Activated CD8-positive, alpha-beta memory T cell treated with anti-CD3 and anti-CD28 coated beads, Interleukin-2, amount 50 U/mL, for 24 hours (primary cell): ENCODE measurements around the gene SLC35B2.

ENCODE experiments used
- DNase-seq: peaks from one replicate; pipeline ENCODE4 v3.0.0-alpha.2; 2020; ENCODE audit errors: extremely low read depth

The SLC35B2 gene

GRCh38 chr6:44268095-44268628, 10.8 kb upstream of the SLC35B2 start:
- DNase-seq, result no peak

GRCh38 chr6:44267252-44267651, 9.9 kb upstream of the SLC35B2 start:
- no peak for DNase-seq

GRCh38 chr6:44266347-44266746, 9.0 kb upstream of the SLC35B2 start:
- DNase-seq, result no peak

- no peak for DNase-seq
Observed at GRCh38 chr6:44265722-44266233, 8.4 kb upstream of the SLC35B2 start.

- DNase-seq, result peak; percentile 86
Observed at GRCh38 chr6:44265007-44265721, 7.8 kb upstream of the SLC35B2 start, which contains the start of gene NFKBIE. Gene NFKBIE, minus strand, starts transcription at chr6:44265551. Its CDS starts 205 bp downstream, at chr6:44265346.

- DNase-seq, result no peak
Observed at GRCh38 chr6:44264154-44265006, 7.1 kb upstream of the SLC35B2 start.

GRCh38 chr6:44263354-44264100, 6.2 kb upstream of the SLC35B2 start:
- DNase-seq, result no peak

- DNase-seq, result no peak
Observed at GRCh38 chr6:44262467-44263353, 5.4 kb upstream of the SLC35B2 start.

GRCh38 chr6:44261581-44261980, 4.3 kb upstream of the SLC35B2 start:
- no peak for DNase-seq

GRCh38 chr6:44260451-44261297, 3.3 kb upstream of the SLC35B2 start:
- no peak for DNase-seq

- no peak for DNase-seq
Observed at GRCh38 chr6:44260011-44260410, 2.7 kb upstream of the SLC35B2 start.

GRCh38 chr6:44258921-44259320, 1.6 kb upstream of the SLC35B2 start:
- no peak for DNase-seq

- no peak for DNase-seq
Observed at GRCh38 chr6:44258325-44258863, 1.1 kb upstream of the SLC35B2 start.

- no peak for DNase-seq
Observed at GRCh38 chr6:44257753-44258324, 511 bp upstream of the SLC35B2 start.

- DNase-seq, result no peak
Observed at GRCh38 chr6:44256775-44257024, 628 bp downstream of the SLC35B2 start.

- no peak for DNase-seq
Observed at GRCh38 chr6:44255871-44256774, 1.2 kb downstream of the SLC35B2 start.

- DNase-seq, result no peak
Observed at GRCh38 chr6:44255105-44255808, 2.1 kb downstream of the SLC35B2 start.
